ENCODE measurements around the gene DIDO1. TPM values are rescaled to one million over a fixed set of nuclear protein-coding genes. Genes with fewer than 3 reads are reported as not detected.
"Not testable (repeated sequence)": the region's sequence is repeated elsewhere in the genome, so short reads cannot be mapped to it uniquely, and the experiment has no call there.

DIDO1 gene
- polyA plus RNA-seq, 2 donors, result 17.3 TPM

DNA sequence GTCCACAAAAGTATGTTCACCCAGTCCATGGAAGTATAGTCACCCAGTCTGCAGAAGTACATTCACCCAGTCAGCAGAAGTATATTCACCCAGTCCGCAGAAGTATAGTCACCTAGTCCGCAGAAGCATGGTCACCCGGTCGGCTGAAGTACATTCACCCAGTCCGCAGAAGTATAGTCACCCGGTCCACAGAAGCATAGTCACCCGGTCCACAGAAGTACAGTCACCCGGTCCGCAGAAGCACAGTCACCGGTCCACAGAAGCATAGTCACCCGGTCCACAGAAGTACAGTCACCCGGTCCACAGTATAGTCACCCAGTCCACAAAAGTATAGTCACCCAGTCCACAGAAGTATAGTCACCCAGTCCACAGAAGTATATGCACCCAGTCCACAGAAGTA, 73.5 kb downstream of the DIDO1 start:
- 93 to 95% methylated on average over 12 of the region's 12 CpGs for WGBS, 2 donors
- Histone ChIP-seq H3K27me3 (ENCODE audit: control insufficient read depth in 1 of 2, insufficient read depth in 2 of 2, low read length in 2 of 2) (no peaks in the 10 kb centered on the region), H3K36me3 (ENCODE audit: control insufficient read depth in 2 of 2, insufficient read depth in 2 of 2, low read length in 1 of 2) (peaks cover 0 to 17% of the 10 kb centered on the region in 2 donors), H3K4me3 (ENCODE audit: low read depth in 1 of 2, low read length in 2 of 2) (no peak overlapping the region), H3K27ac (ENCODE audit: low read depth in 2 of 2, low read length in 1 of 2) (no peak overlapping the region), H3K4me1 (ENCODE audit: control insufficient read depth in 2 of 2, insufficient read depth in 2 of 2, low read length in 1 of 2) (peaks cover 0 to 8% of the 10 kb centered on the region in 2 donors), H3K9me3 (ENCODE audit: control insufficient read depth in 2 of 2, insufficient read depth in 1 of 2, low read depth in 1 of 2, low read length in 1 of 2) (no peaks in the 10 kb centered on the region)

DNA sequence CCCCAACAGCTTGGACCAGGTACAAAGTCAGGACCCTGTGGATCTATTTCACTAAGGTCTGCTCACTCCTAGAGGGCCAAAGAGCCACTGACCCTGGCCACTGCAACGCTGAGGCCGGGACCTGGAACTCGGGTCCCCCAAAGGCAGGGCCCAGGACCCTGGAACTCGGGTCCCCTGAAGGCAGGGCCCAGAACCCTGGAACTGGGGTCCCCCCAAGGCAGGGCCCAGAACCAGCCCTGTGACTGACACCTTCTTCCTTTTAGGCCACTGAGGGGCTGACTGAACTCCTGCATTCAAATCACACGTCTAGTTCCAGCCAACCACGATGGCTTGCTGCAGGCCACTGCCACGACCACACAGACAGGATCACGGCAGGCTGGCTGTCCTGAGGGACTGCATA, 74.1 kb downstream of the DIDO1 start:
- peaks cover 0 to 9% of the 10 kb centered on the region in 2 donors for H3K4me1 ChIP-seq (ENCODE audit: control insufficient read depth in 2 of 2, insufficient read depth in 2 of 2, low read length in 1 of 2)
- no peaks in the 10 kb centered on the region for H3K27me3 ChIP-seq (ENCODE audit: control insufficient read depth in 1 of 2, insufficient read depth in 2 of 2, low read length in 2 of 2)
- 91 to 92% methylated on average over 8 of the region's 8 CpGs for WGBS, 2 donors
- peaks cover 0 to 17% of the 10 kb centered on the region in 2 donors for H3K36me3 ChIP-seq (ENCODE audit: control insufficient read depth in 2 of 2, insufficient read depth in 2 of 2, low read length in 1 of 2)
- no peak overlapping the region for H3K27ac ChIP-seq (ENCODE audit: low read depth in 2 of 2, low read length in 1 of 2)
- no peak overlapping the region for H3K4me3 ChIP-seq (ENCODE audit: low read depth in 1 of 2, low read length in 2 of 2)
- no peaks in the 10 kb centered on the region for H3K9me3 ChIP-seq (ENCODE audit: control insufficient read depth in 2 of 2, insufficient read depth in 1 of 2, low read depth in 1 of 2, low read length in 1 of 2)

DNA sequence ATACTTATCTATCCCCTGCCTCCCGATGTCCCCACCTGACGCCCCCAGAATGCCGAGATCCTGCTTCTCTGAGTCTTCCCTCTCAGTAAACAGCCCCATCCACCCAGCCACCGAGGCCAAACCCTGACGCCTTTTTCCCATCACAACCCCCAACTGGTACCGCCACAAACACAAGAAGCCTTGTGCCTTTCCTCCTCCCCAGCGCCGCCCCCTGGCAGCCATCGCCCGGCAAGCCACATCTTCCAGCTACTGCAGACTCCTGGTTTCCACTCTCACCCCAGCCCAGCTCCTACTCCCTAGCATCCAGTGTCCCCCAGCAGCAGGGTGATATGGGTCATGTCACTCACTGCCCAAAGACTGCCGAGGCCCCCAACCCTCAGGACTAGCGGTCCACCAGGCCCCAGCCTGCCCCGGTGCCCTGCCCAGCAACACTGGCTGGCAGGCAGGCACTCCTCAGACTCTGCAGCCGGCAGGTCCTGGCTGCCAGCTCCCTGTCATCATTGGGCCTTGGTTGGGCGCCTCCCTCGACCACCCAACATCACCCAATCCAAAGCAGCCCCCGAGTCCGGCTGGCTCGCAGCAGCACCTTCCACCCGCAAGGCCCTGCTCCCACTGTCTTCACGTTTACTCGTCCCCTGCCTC, 75.9 kb downstream of the DIDO1 start:
- H3K4me1 ChIP-seq (ENCODE audit: control insufficient read depth in 2 of 2, insufficient read depth in 2 of 2, low read length in 1 of 2), result peaks cover 0 to 5% of the 10 kb centered on the region in 2 donors
- 88 to 90% methylated on average over 22 of the region's 22 CpGs for WGBS, 2 donors
- no peaks in the 10 kb centered on the region for H3K27me3 ChIP-seq (ENCODE audit: control insufficient read depth in 1 of 2, insufficient read depth in 2 of 2, low read length in 2 of 2)
- no peaks in the 10 kb centered on the region for H3K9me3 ChIP-seq (ENCODE audit: control insufficient read depth in 2 of 2, insufficient read depth in 1 of 2, low read depth in 1 of 2, low read length in 1 of 2)
- no peak overlapping the region for H3K27ac ChIP-seq (ENCODE audit: low read depth in 2 of 2, low read length in 1 of 2)
- no peak overlapping the region for H3K4me3 ChIP-seq (ENCODE audit: low read depth in 1 of 2, low read length in 2 of 2)
- H3K36me3 ChIP-seq (ENCODE audit: control insufficient read depth in 2 of 2, insufficient read depth in 2 of 2, low read length in 1 of 2), result peaks cover 0 to 11% of the 10 kb centered on the region in 2 donors

DNA sequence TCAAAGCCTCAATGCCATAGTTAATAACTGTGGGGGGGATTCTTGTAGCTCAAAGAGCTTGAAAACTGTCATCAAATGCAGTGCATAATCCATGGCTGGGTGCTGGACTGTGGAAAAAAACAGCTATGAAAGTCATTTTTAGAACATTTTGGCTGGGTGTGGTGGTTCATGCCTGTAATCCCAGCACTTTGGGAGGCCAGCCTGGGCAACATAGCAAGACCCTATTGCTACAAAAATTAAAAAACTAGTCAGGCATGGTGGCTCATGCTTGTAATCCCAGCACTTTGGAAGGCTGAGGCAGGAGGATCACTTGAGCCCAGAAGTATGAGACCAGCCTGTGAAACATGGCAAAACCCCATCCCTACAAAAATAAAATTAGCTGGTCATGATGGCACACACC, 76.9 kb downstream of the DIDO1 start:
- H3K9me3 ChIP-seq (ENCODE audit: control insufficient read depth in 2 of 2, insufficient read depth in 1 of 2, low read depth in 1 of 2, low read length in 1 of 2), result no peaks in the 10 kb centered on the region
- no peak overlapping the region for H3K27ac ChIP-seq (ENCODE audit: low read depth in 2 of 2, low read length in 1 of 2)
- H3K27me3 ChIP-seq (ENCODE audit: control insufficient read depth in 1 of 2, insufficient read depth in 2 of 2, low read length in 2 of 2), result no peaks in the 10 kb centered on the region
- no peak overlapping the region for H3K4me3 ChIP-seq (ENCODE audit: low read depth in 1 of 2, low read length in 2 of 2)
- peaks cover 0 to 11% of the 10 kb centered on the region in 2 donors for H3K36me3 ChIP-seq (ENCODE audit: control insufficient read depth in 2 of 2, insufficient read depth in 2 of 2, low read length in 1 of 2)
- peaks cover 0 to 5% of the 10 kb centered on the region in 2 donors for H3K4me1 ChIP-seq (ENCODE audit: control insufficient read depth in 2 of 2, insufficient read depth in 2 of 2, low read length in 1 of 2)

DNA sequence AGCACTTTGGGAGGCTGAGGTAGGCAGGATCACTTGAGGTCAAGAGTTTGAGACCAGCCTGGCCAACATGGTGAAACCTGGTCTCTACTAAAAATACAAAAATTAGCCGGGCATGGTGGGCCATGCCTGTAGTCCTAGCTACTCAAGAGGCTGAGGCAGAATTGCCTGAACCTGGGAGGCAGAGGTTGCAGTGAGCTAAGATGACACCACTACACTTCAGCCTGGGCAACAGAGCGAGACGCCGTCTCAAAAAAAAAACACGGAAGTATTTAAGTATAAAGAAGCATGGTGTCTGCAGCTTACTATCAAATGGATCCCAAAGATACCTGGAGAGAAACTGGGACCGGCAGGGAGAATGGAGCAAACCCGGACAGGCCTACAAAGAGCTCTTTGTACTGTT, 77.4 kb downstream of the DIDO1 start:
- not testable (repeated sequence) for H3K27me3 ChIP-seq (ENCODE audit: control insufficient read depth in 1 of 2, insufficient read depth in 2 of 2, low read length in 2 of 2); H3K4me1 ChIP-seq (ENCODE audit: control insufficient read depth in 2 of 2, insufficient read depth in 2 of 2, low read length in 1 of 2); H3K27ac ChIP-seq (ENCODE audit: low read depth in 2 of 2, low read length in 1 of 2); H3K9me3 ChIP-seq (ENCODE audit: control insufficient read depth in 2 of 2, insufficient read depth in 1 of 2, low read depth in 1 of 2, low read length in 1 of 2); H3K4me3 ChIP-seq (ENCODE audit: low read depth in 1 of 2, low read length in 2 of 2); H3K36me3 ChIP-seq (ENCODE audit: control insufficient read depth in 2 of 2, insufficient read depth in 2 of 2, low read length in 1 of 2)
- WGBS, 2 donors, result 92 to 97% methylated on average over 7 of the region's 7 CpGs

DNA sequence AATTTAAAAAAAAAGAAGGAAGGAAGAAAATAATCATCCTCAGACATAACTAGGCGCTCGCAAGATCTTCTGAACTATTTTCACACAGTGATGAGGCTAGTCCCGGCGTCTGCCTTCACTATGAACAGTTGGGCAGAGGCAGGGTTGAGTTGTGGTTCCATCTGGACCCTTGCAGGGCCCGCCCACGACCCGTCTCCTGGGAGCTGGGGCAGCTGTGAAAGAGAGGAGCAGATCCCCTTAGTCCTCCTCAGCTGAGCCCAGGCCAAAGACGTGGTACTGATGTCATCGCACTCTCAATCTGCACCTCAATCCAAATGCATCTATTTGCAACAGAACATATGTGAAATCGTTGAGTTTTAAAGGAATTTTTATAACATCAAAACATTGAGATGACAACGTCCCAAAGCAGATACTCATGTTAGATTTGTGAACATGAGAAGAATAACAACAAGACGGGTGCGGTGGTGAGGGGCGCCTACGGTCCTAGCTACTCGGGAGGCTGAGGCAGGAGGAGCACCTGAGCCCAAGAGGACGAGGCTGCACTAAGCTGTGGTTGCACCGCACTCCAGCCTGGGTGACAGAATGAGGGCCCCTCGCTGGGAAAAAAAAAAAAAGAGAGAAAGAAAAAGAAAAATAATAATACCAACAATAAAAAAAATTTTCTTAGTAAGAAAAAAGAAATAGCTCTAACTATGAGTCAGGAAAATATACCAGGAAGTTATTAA, 80.0 kb downstream of the DIDO1 start:
- H3K4me3 ChIP-seq (ENCODE audit: low read depth in 1 of 2, low read length in 2 of 2), result no peak overlapping the region
- no peak overlapping the region for H3K27ac ChIP-seq (ENCODE audit: low read depth in 2 of 2, low read length in 1 of 2)
- peaks cover 0 to 5% of the 10 kb centered on the region in 2 donors for H3K4me1 ChIP-seq (ENCODE audit: control insufficient read depth in 2 of 2, insufficient read depth in 2 of 2, low read length in 1 of 2)
- H3K9me3 ChIP-seq (ENCODE audit: control insufficient read depth in 2 of 2, insufficient read depth in 1 of 2, low read depth in 1 of 2, low read length in 1 of 2), result no peaks in the 10 kb centered on the region
- H3K27me3 ChIP-seq (ENCODE audit: control insufficient read depth in 1 of 2, insufficient read depth in 2 of 2, low read length in 2 of 2), result no peaks in the 10 kb centered on the region
- 88 to 89% methylated on average over 19 of the region's 19 CpGs for WGBS, 2 donors
- no peaks in the 10 kb centered on the region for H3K36me3 ChIP-seq (ENCODE audit: control insufficient read depth in 2 of 2, insufficient read depth in 2 of 2, low read length in 1 of 2)

DNA sequence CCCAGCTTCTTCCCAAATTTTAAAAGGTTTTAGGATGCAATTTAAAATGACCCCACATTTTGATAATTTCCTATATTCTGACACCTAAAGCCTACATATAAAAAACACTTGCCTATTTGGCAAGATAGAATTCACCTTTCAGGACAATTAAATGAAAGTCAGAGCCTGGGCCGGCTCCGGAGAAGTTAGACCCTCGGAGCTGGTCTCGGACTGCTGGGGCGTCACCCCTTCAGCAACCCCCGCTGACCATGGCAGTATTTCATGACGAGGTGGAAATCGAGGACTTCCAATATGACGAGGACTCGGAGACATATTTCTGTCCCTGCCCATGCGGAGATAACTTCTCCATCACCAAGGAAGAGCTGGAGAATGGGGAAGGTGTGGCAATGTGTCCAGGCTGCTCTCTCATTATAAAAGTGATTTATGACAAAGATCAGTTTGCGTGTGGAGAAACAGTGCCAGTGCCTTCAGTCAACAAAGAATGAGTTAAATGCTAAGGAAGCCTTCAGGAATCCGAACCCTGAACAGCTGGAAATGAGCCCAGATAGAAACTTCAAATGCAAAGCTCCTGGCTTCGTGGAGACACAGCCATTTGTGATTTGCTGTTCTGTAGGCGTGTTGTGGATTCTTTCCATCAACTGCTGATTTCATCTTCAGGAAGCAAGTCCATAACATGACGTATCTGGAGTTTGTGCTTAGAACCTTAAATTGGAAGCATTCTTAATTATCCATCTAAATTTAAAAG, 80.7 kb downstream of the DIDO1 start:
- no peaks in the 10 kb centered on the region for H3K27me3 ChIP-seq (ENCODE audit: control insufficient read depth in 1 of 2, insufficient read depth in 2 of 2, low read length in 2 of 2)
- H3K4me1 ChIP-seq (ENCODE audit: control insufficient read depth in 2 of 2, insufficient read depth in 2 of 2, low read length in 1 of 2), result peaks cover 0 to 5% of the 10 kb centered on the region in 2 donors
- no peaks in the 10 kb centered on the region for H3K36me3 ChIP-seq (ENCODE audit: control insufficient read depth in 2 of 2, insufficient read depth in 2 of 2, low read length in 1 of 2)
- no peak overlapping the region for H3K27ac ChIP-seq (ENCODE audit: low read depth in 2 of 2, low read length in 1 of 2)
- H3K4me3 ChIP-seq (ENCODE audit: low read depth in 1 of 2, low read length in 2 of 2), result no peak overlapping the region
- 90 to 91% methylated on average over 16 of the region's 16 CpGs for WGBS, 2 donors
- no peaks in the 10 kb centered on the region for H3K9me3 ChIP-seq (ENCODE audit: control insufficient read depth in 2 of 2, insufficient read depth in 1 of 2, low read depth in 1 of 2, low read length in 1 of 2)

DNA sequence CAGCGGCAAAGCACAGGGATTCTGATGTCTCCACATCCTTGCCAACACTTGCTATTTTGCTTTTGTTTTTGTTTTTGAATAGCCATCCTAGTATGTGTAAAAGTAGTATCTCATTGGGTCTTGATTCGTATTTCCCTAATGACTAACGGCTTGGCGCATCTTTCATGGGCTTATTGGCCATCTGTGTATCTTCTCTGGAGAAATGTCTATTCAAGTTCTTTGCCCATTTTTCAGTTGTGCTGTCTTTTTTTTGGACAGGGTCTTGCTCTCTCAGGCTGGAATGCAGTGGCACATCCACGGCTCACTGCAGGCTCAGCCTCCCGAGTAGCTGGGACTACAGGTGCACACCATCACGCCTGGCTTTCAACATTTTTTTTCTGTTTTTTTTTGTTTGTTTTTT, 82.1 kb downstream of the DIDO1 start:
- peaks cover 0 to 5% of the 10 kb centered on the region in 2 donors for H3K4me1 ChIP-seq (ENCODE audit: control insufficient read depth in 2 of 2, insufficient read depth in 2 of 2, low read length in 1 of 2)
- no peaks in the 10 kb centered on the region for H3K27me3 ChIP-seq (ENCODE audit: control insufficient read depth in 1 of 2, insufficient read depth in 2 of 2, low read length in 2 of 2)
- no peak overlapping the region for H3K4me3 ChIP-seq (ENCODE audit: low read depth in 1 of 2, low read length in 2 of 2)
- no peaks in the 10 kb centered on the region for H3K36me3 ChIP-seq (ENCODE audit: control insufficient read depth in 2 of 2, insufficient read depth in 2 of 2, low read length in 1 of 2)
- H3K9me3 ChIP-seq (ENCODE audit: control insufficient read depth in 2 of 2, insufficient read depth in 1 of 2, low read depth in 1 of 2, low read length in 1 of 2), result no peaks in the 10 kb centered on the region
- H3K27ac ChIP-seq (ENCODE audit: low read depth in 2 of 2, low read length in 1 of 2), result no peak overlapping the region
- WGBS, 2 donors, result 95 to 98% methylated on average over 7 of the region's 7 CpGs

DNA sequence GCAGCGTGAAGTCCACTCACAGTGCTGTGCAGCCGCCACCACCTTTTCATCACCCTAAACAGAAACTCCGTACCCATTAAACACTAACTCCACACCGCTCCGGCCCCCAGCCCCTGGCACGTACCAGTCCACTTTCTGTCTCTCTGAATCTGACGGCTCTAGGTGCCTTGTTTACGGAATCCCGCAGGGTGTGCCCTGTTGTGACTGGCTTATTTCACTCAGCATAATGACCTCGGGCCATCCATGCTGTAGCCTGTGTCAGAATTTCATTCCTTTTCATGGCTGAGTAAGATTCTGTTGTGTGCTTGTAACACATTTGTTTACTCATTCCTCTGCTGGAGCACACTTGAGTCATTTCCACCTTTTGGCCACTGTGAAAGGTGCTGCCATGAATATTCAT, 82.6 kb downstream of the DIDO1 start:
- peaks cover 0 to 5% of the 10 kb centered on the region in 2 donors for H3K4me1 ChIP-seq (ENCODE audit: control insufficient read depth in 2 of 2, insufficient read depth in 2 of 2, low read length in 1 of 2)
- WGBS, 2 donors, result 85 to 88% methylated on average over 10 of the region's 10 CpGs

More for the DNA sequence above, 82.6 kb downstream of the DIDO1 start:
- H3K4me3 ChIP-seq (ENCODE audit: low read depth in 1 of 2, low read length in 2 of 2), result no peak overlapping the region
- no peaks in the 10 kb centered on the region for H3K9me3 ChIP-seq (ENCODE audit: control insufficient read depth in 2 of 2, insufficient read depth in 1 of 2, low read depth in 1 of 2, low read length in 1 of 2)
- H3K36me3 ChIP-seq (ENCODE audit: control insufficient read depth in 2 of 2, insufficient read depth in 2 of 2, low read length in 1 of 2), result no peaks in the 10 kb centered on the region
- H3K27ac ChIP-seq (ENCODE audit: low read depth in 2 of 2, low read length in 1 of 2), result no peak overlapping the region
- H3K27me3 ChIP-seq (ENCODE audit: control insufficient read depth in 1 of 2, insufficient read depth in 2 of 2, low read length in 2 of 2), result no peaks in the 10 kb centered on the region

Data from esophagus (tissue), 2 donors.